HepG2 (cell line): ENCODE measurements around the gene GMPPA. TPM values are rescaled to one million over a fixed set of nuclear protein-coding genes. Genes with fewer than 3 reads are reported as not detected.

Experiments
- AKAP8 ChIP-seq: sonication (generic); formaldehyde crosslinking; IDR thresholded peaks from 2 replicates; pipeline ENCODE4 v1.5.1; 2020; ENCODE audit warnings: mild to moderate bottlenecking, missing genetic modification reagents
- BCL3 ChIP-seq: sonication (generic); formaldehyde crosslinking; IDR thresholded peaks from 2 replicates; pipeline ENCODE4 v1.5.1; 2020; ENCODE audit warnings: mild to moderate bottlenecking, missing genetic modification reagents, moderate library complexity
- CEBPZ ChIP-seq: IDR thresholded peaks from 2 replicates; pipeline ENCODE4 v1.6.1; 2012; ENCODE audit warnings: low read length, improper control_type of control experiment
- FOXA1 ChIP-seq, 2 experiments: fragments of 450-650 bp in 1 of 2; sonication (generic) in 1 of 2; formaldehyde crosslinking in 1 of 2; IDR thresholded peaks; 2 replicates each; pipeline versions ENCODE4 v1.4.0 to v1.6.1; 2016 to 2020; ENCODE audit warnings: missing genetic modification reagents in 1 of 2
- HNF4A ChIP-seq: sonication (generic); formaldehyde crosslinking; IDR thresholded peaks from 2 replicates; pipeline ENCODE4 v1.4.0; 2020; ENCODE audit warnings: missing genetic modification reagents
- MIXL1 ChIP-seq: IDR thresholded peaks from 2 replicates; pipeline ENCODE4 v1.6.1; 2016
- NRL ChIP-seq: sonication (generic); formaldehyde crosslinking; IDR thresholded peaks from 2 replicates; pipeline ENCODE4 v1.5.0; 2020; ENCODE audit warnings: missing genetic modification reagents, mild to moderate bottlenecking, moderate library complexity, borderline replicate concordance
- PRDM10 ChIP-seq: sonication (generic); formaldehyde crosslinking; IDR thresholded peaks from 2 replicates; pipeline ENCODE4 v1.4.0; 2020; ENCODE audit warnings: low read depth, missing genetic modification reagents
- SMAD9 ChIP-seq: sonication (generic); formaldehyde crosslinking; IDR thresholded peaks from 2 replicates; pipeline ENCODE4 v1.5.1; 2020; ENCODE audit warnings: mild to moderate bottlenecking, missing genetic modification reagents
- SP1 ChIP-seq, 2 experiments: fragments of 450-650 bp in 1 of 2; sonication (generic) in 1 of 2; formaldehyde crosslinking in 1 of 2; IDR thresholded peaks; 2 replicates each; pipeline versions ENCODE4 v1.4.0 to v1.6.1; 2016 to 2020; ENCODE audit warnings: missing genetic modification reagents in 1 of 2
- SP5 ChIP-seq: IDR thresholded peaks from 2 replicates; pipeline ENCODE4 v1.6.1; 2016; ENCODE audit warnings: low read depth, borderline replicate concordance
- TBX2 ChIP-seq: sonication (generic); formaldehyde crosslinking; IDR thresholded peaks from 2 replicates; pipeline ENCODE4 v1.5.0; 2020; ENCODE audit warnings: missing genetic modification reagents, mild to moderate bottlenecking, borderline replicate concordance
- TSC22D2 ChIP-seq: sonication (generic); formaldehyde crosslinking; IDR thresholded peaks from 2 replicates; pipeline ENCODE4 v1.5.1; 2020; ENCODE audit warnings: missing genetic modification reagents, mild to moderate bottlenecking, borderline replicate concordance
- ZBTB42 ChIP-seq: sonication (generic); formaldehyde crosslinking; IDR thresholded peaks from 2 replicates; pipeline ENCODE4 v1.5.0; 2020; ENCODE audit warnings: mild to moderate bottlenecking, missing genetic modification reagents
- ZNF207 ChIP-seq: fragments of 450-650 bp; IDR thresholded peaks from 2 replicates; pipeline ENCODE4 v1.6.1; 2016; ENCODE audit warnings: antibody characterized with exemption, borderline replicate concordance
- ZNF574 ChIP-seq: sonication (generic); formaldehyde crosslinking; IDR thresholded peaks from 2 replicates; pipeline ENCODE4 v1.4.0; 2020; ENCODE audit warnings: missing genetic modification reagents
- ZNF670 ChIP-seq: sonication (generic); formaldehyde crosslinking; IDR thresholded peaks from 2 replicates; pipeline ENCODE4 v1.8.0; 2022; ENCODE audit warnings: mild to moderate bottlenecking, missing genetic modification reagents, borderline replicate concordance
- ZSCAN9 ChIP-seq: IDR thresholded peaks from 2 replicates; pipeline ENCODE4 v1.6.1; 2016; ENCODE audit warnings: borderline replicate concordance
- polyA plus RNA-seq, 8 experiments: library from polyadenylated mRNA; depleted of rRNA in 3 of 8; stranded (reverse) in 7 of 8; unstranded in 1 of 8; fragments of >200 nt; fragmentation: Illumina TruSeq in 4 of 8; extraction: Trizol in 4 of 8; gene quantifications; 2 replicates each; pipeline versions ENCODE4 v1.2.1 to v1.2.3, GENCODE V29; 2011 to 2016; ENCODE audit warnings: low read depth in 4 of 8, missing spikeins in 1 of 8, mixed read lengths in 1 of 8; ENCODE audit not compliant: insufficient read depth in 1 of 8
- total RNA-seq, 5 experiments: library from RNA; depleted of rRNA; stranded (reverse); fragments of >200 nt; fragmentation: Illumina TruSeq; extraction: Trizol; gene quantifications; 2 replicates each; pipeline ENCODE4 v1.2.3, GENCODE V29; 2016; ENCODE audit warnings: low read depth in 1 of 5

The GMPPA gene
- total and polyA plus RNA-seq, 2 of the 13 experiments (the other 11 are each of a cell fraction or from before 2014, with no cell fraction given): 81.1 to 106 TPM

GRCh38 chr2:219541611-219542180 lies 43.0 kb downstream of the GMPPA start (continued):
- TF ChIP-seq BCL3 (CRISPR knock-in tag) (peak; percentile 54; the same call in 1 of the 2 replicates), SMAD9 (CRISPR knock-in tag) (no peak), ZSCAN9 (peak; percentile 65; the same call in 1 of the 2 replicates), PRDM10 (no peak), SP5 (CRISPR knock-in tag) (no peak; the same call in 1 of the 2 replicates), MIXL1 (CRISPR knock-in tag) (peak; percentile 58; the same call in 1 of the 2 replicates), ZBTB42 (CRISPR knock-in tag) (no peak), HNF4A (CRISPR knock-in tag) (no peak; the same call in 1 of the 2 replicates), ZNF670 (CRISPR knock-in tag) (peak; percentile 93; the same call in 1 of the 2 replicates), ZNF574 (CRISPR knock-in tag) (peak; percentile 86), TBX2 (CRISPR knock-in tag) (peak; percentile 91), TSC22D2 (CRISPR knock-in tag) (peak; percentile 46; the same call in 1 of the 2 replicates), FOXA1 (IDR thresholded peaks at IDR 0.05) (no peak), FOXA1 (CRISPR knock-in tag; IDR thresholded peaks at IDR 0.05) (no peak; the same call in 1 of the 2 replicates), CEBPZ (no peak), ZNF207 (no peak), AKAP8 (CRISPR knock-in tag) (no peak), NRL (peak; percentile 93), SP1 (IDR thresholded peaks at IDR 0.05) (no peak), SP1 (CRISPR knock-in tag; IDR thresholded peaks at IDR 0.05) (peak; percentile 45)
